Fibroblast of peridontal ligament (primary cell): ENCODE results near the gene RAET1G.

Experiments used
- DNase-seq: peaks from one replicate; pipeline ENCODE4 v3.0.0-alpha.2; 2010; ENCODE audit errors: extremely low read depth

The RAET1G gene

DNA sequence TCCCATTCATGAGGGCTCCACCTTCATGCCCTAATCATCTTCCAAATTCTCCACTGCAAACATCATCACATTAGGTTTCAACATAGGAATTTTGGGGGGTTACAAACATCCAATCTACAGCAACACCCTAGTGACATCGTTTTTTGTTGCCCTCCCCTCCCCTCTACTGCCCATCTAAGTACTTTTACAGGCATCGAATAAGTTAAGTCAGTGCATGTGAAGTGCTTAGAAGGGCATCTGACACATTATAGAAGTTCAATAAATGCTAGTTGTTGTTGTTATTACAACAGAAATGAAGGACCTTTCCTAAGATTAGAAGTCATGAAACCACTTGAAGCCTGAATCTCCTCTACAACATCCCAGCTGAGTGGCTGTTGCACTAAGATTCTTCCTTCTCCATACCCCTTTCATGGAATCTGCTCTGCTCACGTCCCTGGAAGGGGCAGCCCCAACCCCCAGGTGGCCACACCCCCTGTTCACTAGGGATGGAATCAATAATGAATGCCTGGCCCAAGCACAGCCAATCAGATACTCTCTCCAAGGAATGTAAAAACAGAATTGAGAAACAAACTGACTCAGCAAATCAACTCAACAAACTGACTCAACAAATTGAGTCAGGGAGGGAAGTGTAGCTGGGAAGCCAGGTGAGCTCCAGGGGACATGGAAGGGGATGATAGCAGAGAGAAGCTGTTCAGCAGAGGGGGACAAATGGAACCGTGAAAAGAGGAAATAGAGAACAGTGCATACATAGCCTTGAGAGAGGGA, 54.9 kb downstream of the RAET1G start:
- DNase-seq, result peak; percentile 58
